G401.6 (cell line): ENCODE results near the gene PBX1.
A peak's percentile ranks its signal among the peaks of the same experiment; 100 is the strongest.
"Not testable (repeated sequence)": the region's sequence is repeated elsewhere in the genome, so short reads cannot be mapped to it uniquely, and the experiment has no call there.

Source experiments
- FAIRE-seq: peaks from 2 replicates; lab custom pipeline; 2012; peaks lifted over from hg19 to GRCh38; lab: Jason Lieb, UNC

The PBX1 gene

GRCh38 chr1:164558461-164559341, at the start of gene PBX1:
Gene PBX1 (plus strand): TSS chr1:164559184.
- FAIRE-seq, result peak; percentile 89

GRCh38 chr1:164510435-164510834, 48.5 kb upstream of the PBX1 start:
- no peak for FAIRE-seq

DNA sequence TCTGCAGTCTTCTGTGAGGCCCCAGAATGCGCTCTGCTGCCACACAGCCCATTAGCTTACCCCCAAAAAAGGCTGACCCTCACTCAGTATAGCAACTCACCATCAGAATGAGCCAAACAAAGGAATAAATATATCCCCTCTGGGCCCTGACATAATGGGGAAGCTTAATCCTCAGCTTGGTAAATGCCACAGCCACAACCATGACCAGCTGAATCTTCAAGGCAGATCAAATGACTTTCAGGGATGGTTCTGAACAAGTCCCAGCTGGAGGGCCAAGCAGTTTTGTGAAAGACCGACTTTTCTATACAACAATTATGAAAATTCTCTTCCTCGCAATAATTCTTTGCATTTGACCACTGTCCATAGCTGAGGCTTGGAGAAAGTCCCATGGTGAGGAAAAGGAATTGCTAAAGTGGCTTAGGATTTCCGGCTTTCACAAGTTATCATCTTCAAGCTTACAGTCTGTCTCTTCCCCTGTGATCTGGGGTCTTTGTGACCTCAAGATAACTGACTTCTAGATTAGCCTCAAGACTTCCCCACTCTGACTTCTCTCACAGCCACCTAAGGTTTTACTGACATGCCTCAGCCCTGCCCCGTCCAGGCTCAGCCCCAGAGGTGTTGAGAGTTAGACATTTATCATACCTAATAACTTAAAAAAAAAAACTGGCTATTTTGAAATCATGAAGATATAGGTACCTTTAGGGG, 47.8 kb upstream of the PBX1 start:
- FAIRE-seq, result no peak

- no peak for FAIRE-seq
Observed at GRCh38 chr1:164515231-164515630, 43.8 kb upstream of the PBX1 start.

- FAIRE-seq, result no peak
Observed at GRCh38 chr1:164515711-164516331, 43.2 kb upstream of the PBX1 start.

- FAIRE-seq, result no peak
Observed at GRCh38 chr1:164516591-164516990, 42.4 kb upstream of the PBX1 start.

- FAIRE-seq, result no peak
Observed at GRCh38 chr1:164518692-164519332, 40.2 kb upstream of the PBX1 start.

DNA sequence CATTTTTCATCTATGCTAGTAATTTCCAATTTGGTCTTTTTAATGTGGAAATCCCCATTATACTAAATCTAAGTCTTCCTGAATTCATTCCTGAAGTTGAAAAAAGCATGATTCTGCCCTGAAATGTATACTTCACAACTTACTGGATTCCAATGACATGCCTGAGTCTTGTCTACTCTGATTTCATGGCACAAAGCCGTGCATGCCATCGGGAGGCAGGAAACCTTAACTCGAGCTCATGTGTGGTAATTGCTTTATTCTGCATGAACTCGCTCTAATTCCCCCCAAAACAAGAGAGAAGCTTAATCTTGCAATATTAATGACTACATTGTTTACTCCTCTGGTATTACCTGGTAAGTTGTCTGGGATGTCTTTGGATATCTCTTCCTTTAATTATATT, 39.6 kb upstream of the PBX1 start:
- FAIRE-seq, result no peak

DNA sequence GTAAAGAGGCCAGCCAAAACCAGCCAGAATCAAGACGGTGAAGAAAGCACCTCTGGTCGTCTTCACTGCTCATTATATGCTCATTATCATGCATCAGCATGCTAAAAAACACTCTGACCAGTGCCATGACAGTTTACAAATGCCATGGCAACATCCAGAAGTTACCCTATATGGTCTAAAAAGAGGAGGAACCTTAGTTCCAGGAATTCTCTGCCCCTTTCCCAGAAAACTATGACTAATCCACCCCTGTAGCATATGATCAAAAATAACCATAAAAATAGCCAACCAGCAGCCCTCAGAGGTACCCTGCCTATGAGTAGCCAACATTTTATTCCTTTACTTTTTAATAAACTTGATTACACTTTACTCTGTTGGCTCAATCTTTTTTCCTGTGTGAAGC, 34.2 kb upstream of the PBX1 start:
- no peak for FAIRE-seq

DNA sequence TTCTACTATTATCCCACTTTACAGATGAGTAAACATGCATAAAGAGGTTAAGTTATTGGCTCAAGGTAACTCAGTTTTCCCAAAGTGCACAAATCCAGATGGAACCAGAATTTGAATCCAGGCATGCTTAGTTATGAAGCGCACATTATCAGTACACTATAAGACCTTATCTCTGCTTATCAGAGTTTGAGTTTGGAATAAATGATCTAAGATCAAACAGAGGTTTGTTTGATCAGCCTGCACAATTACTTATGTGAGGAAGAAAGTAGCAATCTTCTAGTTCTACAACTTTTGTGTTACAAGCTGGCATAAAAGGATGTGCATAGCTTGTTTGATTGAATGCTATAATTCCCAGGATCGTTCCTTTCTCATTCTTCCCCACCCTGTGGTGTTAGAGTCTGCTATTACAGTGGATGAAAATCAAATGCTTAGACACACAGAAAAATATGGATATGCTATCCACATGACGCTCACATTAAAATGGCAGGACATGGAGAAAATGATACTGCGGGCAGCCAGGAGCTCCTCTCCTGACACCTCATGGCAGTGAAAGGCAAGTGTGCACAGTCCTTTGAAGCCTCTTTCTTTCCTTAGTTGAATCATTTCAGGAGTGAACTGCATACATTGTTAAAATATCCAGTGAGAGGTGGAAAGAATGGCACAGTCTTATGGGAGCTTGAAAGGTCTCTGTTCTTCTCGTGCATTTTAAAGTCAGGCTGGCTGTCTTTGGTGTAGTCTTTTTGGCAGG, 23.9 kb upstream of the PBX1 start:
- FAIRE-seq, result no peak

DNA sequence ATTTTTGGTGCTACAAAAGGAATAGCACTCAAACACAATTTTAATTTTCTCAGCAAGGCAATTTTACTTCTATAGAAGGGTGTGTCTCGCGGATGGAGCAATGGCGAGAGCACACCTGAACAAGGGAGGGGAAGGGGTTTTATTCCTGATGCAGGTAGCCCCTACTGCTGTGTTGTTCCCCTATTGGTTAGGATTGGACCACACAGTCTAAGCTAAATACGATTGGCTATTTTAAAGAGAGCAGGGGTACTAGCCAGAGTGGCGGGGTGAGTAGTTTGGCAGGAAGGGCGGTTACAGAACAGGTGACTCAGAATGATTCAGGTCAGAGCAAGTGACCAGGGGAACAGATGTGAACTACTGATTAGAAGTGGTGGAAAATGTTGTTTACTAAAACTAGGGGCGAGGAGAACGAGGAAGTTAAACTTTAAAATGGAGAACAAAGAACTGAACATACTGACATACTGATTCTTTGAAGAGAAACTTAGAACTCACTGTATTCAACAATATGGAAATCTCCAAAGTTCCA, 6.5 kb upstream of the PBX1 start:
- FAIRE-seq, result not testable (repeated sequence)

- FAIRE-seq, result no peak
Observed at GRCh38 chr1:164557270-164557669, 1.7 kb upstream of the PBX1 start.

GRCh38 chr1:164559342-164560051, 513 bp downstream of the PBX1 start:
- FAIRE-seq, result no peak

DNA sequence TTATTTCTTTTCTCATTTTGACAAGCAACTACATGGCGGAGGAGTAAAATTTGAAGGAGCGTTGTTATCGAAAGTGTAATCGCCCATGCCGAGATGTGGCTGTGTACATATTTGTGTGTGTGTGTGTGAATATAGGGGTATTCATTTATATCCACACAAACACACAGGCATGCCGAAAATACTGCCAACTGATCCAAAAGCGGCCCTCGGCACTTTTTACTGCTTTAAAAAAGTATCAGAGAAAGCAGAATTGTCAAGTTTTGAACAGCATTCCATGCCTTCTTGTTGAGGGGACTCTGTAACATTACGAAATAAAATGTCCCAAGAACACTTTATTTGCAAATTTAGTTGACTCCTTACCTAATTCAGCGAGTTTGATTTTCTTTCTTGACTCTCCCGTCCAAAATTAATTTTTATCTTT, 1.1 kb downstream of the PBX1 start:
- no peak for FAIRE-seq

GRCh38 chr1:164560556-164560955, 1.6 kb downstream of the PBX1 start:
- FAIRE-seq, result no peak

GRCh38 chr1:164561007-164561406, 2.0 kb downstream of the PBX1 start:
- FAIRE-seq, result no peak

- FAIRE-seq, result no peak
Observed at GRCh38 chr1:164561472-164561871, 2.5 kb downstream of the PBX1 start.

GRCh38 chr1:164562061-164562460, 3.1 kb downstream of the PBX1 start:
- FAIRE-seq, result no peak

- no peak for FAIRE-seq
Observed at GRCh38 chr1:164562511-164562910, 3.5 kb downstream of the PBX1 start.

DNA sequence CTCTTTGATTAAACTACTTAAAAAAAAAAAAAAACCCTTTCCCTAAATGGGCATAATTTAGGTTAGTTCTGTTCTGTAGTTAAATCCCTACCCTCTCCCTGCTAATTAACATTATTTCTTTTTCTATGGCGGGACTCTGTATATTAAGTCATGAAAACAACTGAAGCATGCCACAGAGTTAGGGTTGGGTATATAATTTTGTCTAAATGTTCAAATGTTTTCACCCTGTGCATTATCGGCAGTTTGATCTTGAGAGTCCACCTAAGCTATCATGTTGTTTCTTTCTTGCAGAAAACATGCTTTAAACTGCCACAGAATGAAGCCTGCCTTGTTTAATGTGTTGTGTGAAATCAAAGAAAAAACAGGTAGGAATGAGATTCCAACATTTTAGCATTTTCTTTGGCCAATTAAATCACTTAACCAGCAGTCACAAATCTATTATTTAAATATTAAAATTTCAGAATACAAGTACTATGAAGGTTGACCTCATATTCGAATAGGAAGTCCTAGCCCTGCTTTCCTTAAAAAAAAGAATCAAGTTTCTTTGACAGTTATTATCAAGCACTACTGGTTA, 4.0 kb downstream of the PBX1 start:
- no peak for FAIRE-seq
